H1 (cell line): Measurements from ENCODE around the gene DHX29. TPM values are rescaled to one million over a fixed set of nuclear protein-coding genes. Genes with fewer than 3 reads are reported as not detected.

ENCODE experiments used
- CTCF ChIA-PET: fragments of 300-600 bp; sonication (Branson Sonifier 250); formaldehyde crosslinking; loops from one replicate; lab custom pipeline; 2021; ENCODE audit not compliant: partially characterized antibody; lab: Charles Lee
- POLR2A ChIA-PET: fragments of 300-600 bp; sonication (Branson Sonifier 250); formaldehyde crosslinking; loops from one replicate; lab custom pipeline; 2021; ENCODE audit warnings: inconsistent platforms; ENCODE audit not compliant: partially characterized antibody; lab: Charles Lee
- DNase-seq, 2 experiments: peaks; one replicate each; pipeline versions ENCODE4 v3.0.0 to v3.0.0-alpha.2; 2010 to 2022; ENCODE audit warnings: low spot score in 2 of 2, low read depth in 1 of 2, mixed read lengths in 1 of 2
- FAIRE-seq: peaks from 2 replicates; lab custom pipeline; 2011; peaks lifted over from hg19 to GRCh38; lab: Jason Lieb, UNC
- H2AFZ ChIP-seq: 2 replicates; pipeline ENCODE4 v1.8.1; 2012; ENCODE audit warnings: low read length, inconsistent platforms
- H2AK5ac ChIP-seq: 2 replicates; pipeline ENCODE4 v1.6.1; 2013; ENCODE audit warnings: low read depth, low read length
- H2BK120ac ChIP-seq: replicated peaks from 2 replicates; pipeline ENCODE3; 2013; ENCODE audit warnings: low read depth, low read length, inconsistent platforms
- H2BK12ac ChIP-seq: 2 replicates; pipeline ENCODE4 v1.6.1; 2013; ENCODE audit warnings: low read depth, low read length
- H2BK15ac ChIP-seq: 2 replicates; pipeline ENCODE4 v1.6.1; 2013; ENCODE audit warnings: low read length
- H2BK20ac ChIP-seq: 2 replicates; pipeline ENCODE4 v1.6.1; 2013; ENCODE audit warnings: low read length
- H2BK5ac ChIP-seq: 2 replicates; pipeline ENCODE4 v1.6.1; 2013; ENCODE audit warnings: low read depth, low read length
- H3K14ac ChIP-seq: 2 replicates; pipeline ENCODE4 v1.6.1; 2013; ENCODE audit warnings: inconsistent platforms; ENCODE audit not compliant: insufficient read length
- H3K18ac ChIP-seq: 2 replicates; pipeline ENCODE4 v1.6.1; 2013; ENCODE audit warnings: low read length; ENCODE audit errors: extremely low read depth
- H3K23ac ChIP-seq: 2 replicates; pipeline ENCODE4 v1.6.1; 2013; ENCODE audit warnings: inconsistent platforms; ENCODE audit not compliant: insufficient read length
- H3K23me2 ChIP-seq: 2 replicates; pipeline ENCODE4 v1.6.1; 2013; ENCODE audit warnings: low read depth, low read length
- H3K27ac ChIP-seq: 2 replicates; pipeline ENCODE4 v1.6.1; 2011; ENCODE audit warnings: low read depth, low read length, inconsistent platforms
- H3K27me3 ChIP-seq, 4 experiments: replicated peaks in 1 of 4; 1 replicate in 1 of 4; 2 replicates in 3 of 4; pipeline versions ENCODE4 v1.6.1 to v1.8.1; 2011 to 2013; ENCODE audit warnings: low read length in 3 of 4, mild to moderate bottlenecking in 3 of 4, inconsistent platforms in 2 of 4, mixed read lengths in 2 of 4, moderate library complexity in 1 of 4; ENCODE audit not compliant: control insufficient read depth in 3 of 4, insufficient read depth in 3 of 4; ENCODE audit errors: extremely low read depth in 1 of 4
- H3K36me3 ChIP-seq, 4 experiments: 2 replicates each; pipeline versions ENCODE4 v1.6.1 to v1.8.1; 2011 to 2013; ENCODE audit warnings: mild to moderate bottlenecking in 4 of 4, low read length in 3 of 4, moderate library complexity in 2 of 4, control low read depth in 1 of 4, inconsistent platforms in 1 of 4; ENCODE audit not compliant: insufficient read depth in 4 of 4, control insufficient read depth in 2 of 4
- H3K4ac ChIP-seq: replicated peaks from 2 replicates; pipeline ENCODE3; 2013; ENCODE audit warnings: low read length, low read depth, mixed read lengths, inconsistent platforms; ENCODE audit not compliant: insufficient read length
- H3K4me1 ChIP-seq, 4 experiments: replicated peaks in 1 of 4; 1 replicate in 1 of 4; 2 replicates in 3 of 4; pipeline versions ENCODE4 v1.6.1 to v1.8.1; 2011 to 2013; ENCODE audit warnings: low read length in 3 of 4, inconsistent platforms in 2 of 4, mixed read lengths in 1 of 4; ENCODE audit not compliant: insufficient read depth in 4 of 4, control insufficient read depth in 3 of 4
- H3K4me2 ChIP-seq, 2 experiments: 2 replicates each; pipeline versions ENCODE4 v1.6.1 to v1.8.1; 2011 to 2013; ENCODE audit warnings: low read depth in 2 of 2, low read length in 2 of 2, control low read depth in 1 of 2, inconsistent platforms in 1 of 2, mild to moderate bottlenecking in 1 of 2; ENCODE audit not compliant: insufficient read depth in 1 of 2
- H3K4me3 ChIP-seq, 4 experiments: fragments of 200-600, 300-600 bp in 1 of 4; sonication (generic), shearing (Covaris generic), sonication (Bioruptor Twin) in 1 of 4; 2 replicates each; pipeline versions ENCODE4 v1.5.1 to v1.8.1; 2011 to 2016; ENCODE audit warnings: low read length in 4 of 4, low read depth in 3 of 4, control low read depth in 2 of 4, inconsistent platforms in 2 of 4, mild to moderate bottlenecking in 2 of 4, mixed read lengths in 1 of 4, moderate library complexity in 1 of 4; ENCODE audit not compliant: insufficient read depth in 2 of 4; ENCODE audit errors: extremely low read depth in 1 of 4
- H3K56ac ChIP-seq: replicated peaks from 2 replicates; pipeline ENCODE3; 2013; ENCODE audit warnings: low read depth, mild to moderate bottlenecking, mixed read lengths, low read length, inconsistent platforms; ENCODE audit not compliant: insufficient read length
- H3K79me1 ChIP-seq: 2 replicates; pipeline ENCODE4 v1.6.1; 2013; ENCODE audit warnings: low read depth, low read length, control low read depth
- H3K79me2 ChIP-seq, 2 experiments: 2 replicates each; pipeline versions ENCODE4 v1.6.1 to v1.8.1; 2012 to 2013; ENCODE audit warnings: low read length in 2 of 2, mild to moderate bottlenecking in 2 of 2, inconsistent platforms in 1 of 2; ENCODE audit not compliant: insufficient read depth in 2 of 2, control insufficient read depth in 1 of 2
- H3K9ac ChIP-seq, 4 experiments: replicated peaks in 1 of 4; 1 replicate in 1 of 4; 2 replicates in 3 of 4; pipeline versions ENCODE4 v1.6.1 to v1.8.1; 2011 to 2013; ENCODE audit warnings: low read depth in 3 of 4, low read length in 3 of 4, control low read depth in 2 of 4, mild to moderate bottlenecking in 2 of 4, moderate library complexity in 2 of 4, inconsistent platforms in 1 of 4; ENCODE audit errors: extremely low read depth in 1 of 4
- H3K9me3 ChIP-seq, 2 experiments: 2 replicates each; pipeline versions ENCODE4 v1.6.1 to v1.8.1; 2012 to 2013; ENCODE audit warnings: mild to moderate bottlenecking in 2 of 2, moderate library complexity in 2 of 2, control low read depth in 1 of 2, inconsistent platforms in 1 of 2, low read depth in 1 of 2, low read length in 1 of 2, mixed read lengths in 1 of 2; ENCODE audit not compliant: insufficient read depth in 2 of 2
- H4K20me1 ChIP-seq, 2 experiments: replicated peaks in 1 of 2; 2 replicates each; pipeline versions ENCODE3 to v1.8.1; 2011 to 2013; ENCODE audit warnings: inconsistent platforms in 2 of 2, low read length in 2 of 2, mild to moderate bottlenecking in 1 of 2; ENCODE audit not compliant: insufficient read depth in 2 of 2, control insufficient read depth in 1 of 2
- H4K5ac ChIP-seq: 2 replicates; pipeline ENCODE4 v1.6.1; 2013; ENCODE audit warnings: low read length, low read depth, mixed read lengths, inconsistent platforms; ENCODE audit not compliant: insufficient read length
- H4K8ac ChIP-seq: 2 replicates; pipeline ENCODE4 v1.8.0; 2013; ENCODE audit warnings: mild to moderate bottlenecking, moderate library complexity, low read length, inconsistent platforms; ENCODE audit not compliant: insufficient read depth; ENCODE audit errors: extremely low read depth
- H4K91ac ChIP-seq: replicated peaks from 2 replicates; pipeline ENCODE3; 2013; ENCODE audit warnings: low read length, mixed read lengths, inconsistent platforms; ENCODE audit not compliant: insufficient read length
- EZH2 ChIP-seq: fragments of 200-600 bp; sonication (generic); IDR thresholded peaks from 2 replicates; pipeline ENCODE4 v1.7.1; 2012; ENCODE audit warnings: low read depth, mild to moderate bottlenecking, moderate library complexity, low read length, inconsistent platforms; ENCODE audit not compliant: severe bottlenecking
- KDM4A ChIP-seq: IDR thresholded peaks from one replicate; pipeline ENCODE4 v1.7.1; 2012; ENCODE audit warnings: low read depth, mild to moderate bottlenecking, moderate library complexity, low read length, inconsistent platforms; ENCODE audit not compliant: severe bottlenecking
- NRF1 ChIP-seq: IDR thresholded peaks from 2 replicates; pipeline ENCODE4 v1.6.1; 2011; ENCODE audit warnings: mild to moderate bottlenecking, low read depth, low read length, improper control_type of control experiment
- RBBP5 ChIP-seq: IDR thresholded peaks from 2 replicates; pipeline ENCODE4 v1.7.1; 2012; ENCODE audit warnings: low read depth, mild to moderate bottlenecking, inconsistent platforms, low read length, moderate library complexity, borderline replicate concordance
- RNF2 ChIP-seq: fragments of 200-900, 300-1000 bp; sonication (generic); IDR thresholded peaks from 2 replicates; pipeline ENCODE4 v1.7.1; 2016; ENCODE audit warnings: borderline replicate concordance, low read depth, mild to moderate bottlenecking, antibody characterized with exemption, low read length; ENCODE audit not compliant: poor library complexity, severe bottlenecking; ENCODE audit errors: missing control alignments
- SUZ12 ChIP-seq: fragments of 200-600 bp; sonication (generic); IDR thresholded peaks from 2 replicates; pipeline ENCODE4 v1.6.1; 2012; ENCODE audit warnings: mild to moderate bottlenecking, inconsistent platforms, low read length, moderate library complexity, mixed read lengths
- WGBS, 2 experiments: shearing (Covaris generic) in 1 of 2; methylation state at CpG; one replicate each; pipeline versions ENCODE4 v1.1.6 to v1.1.7; 2013 to 2015; ENCODE audit warnings: low lambda C conversion rate in 2 of 2, mixed read lengths in 2 of 2, inconsistent platforms in 1 of 2, low coverage in 1 of 2, missing lambda C conversion rate in 1 of 2; ENCODE audit not compliant: insufficient replicate concordance in 2 of 2, insufficient coverage in 1 of 2, insufficient read length in 1 of 2; ENCODE audit errors: extremely low coverage in 1 of 2, missing lambda C conversion rate in 1 of 2; 5-methylcytosine and 5-hydroxymethylcytosine counted together
- polyA plus RNA-seq, 7 experiments: library from polyadenylated mRNA; depleted of rRNA in 3 of 7; stranded (reverse) in 5 of 7; unstranded in 2 of 7; fragments of >200 nt in 5 of 7; fragments of 200-250 nt in 2 of 7; gene quantifications; 1 replicate in 5 of 7; 2 replicates in 1 of 7; 4 replicates in 1 of 7; pipeline versions ENCODE4 v1.2.1 to v1.2.3, GENCODE V29; 2011 to 2013; ENCODE audit warnings: missing spikeins in 2 of 7, mixed read lengths in 2 of 7
- total RNA-seq: library from RNA; stranded (reverse); fragmentation: NEBNext Ultra II Directional; extraction: Animal tissue kit (Norgen Biotek cat#: 25700); gene quantifications from 2 replicates; pipeline ENCODE4 v1.2.1, GENCODE V29; 2021

Gene DHX29
- total and polyA plus RNA-seq, 2 of the 8 experiments (the other 6 are each of a cell fraction or from before 2014, with no cell fraction given) = 3.4 to 32.1 TPM

GRCh38 chr5:55234121-55234700, 73.3 kb downstream of the DHX29 start:
- Histone ChIP-seq H4K8ac (no peak overlapping the region), H2BK5ac (no peak overlapping the region), H2BK120ac (no peak overlapping the region), H2AK5ac (no peak overlapping the region), H3K56ac (no peak overlapping the region), H4K5ac (no peak overlapping the region), H2BK20ac (no peak overlapping the region), H3K4ac (no peak overlapping the region), H4K20me1 (peaks cover 5 to 18% of the 10 kb centered on the region in 2 experiments), H3K36me3 (peaks cover 0 to 5% (median 0%) of the 10 kb centered on the region in 4 experiments; a peak in 1 of 8 replicates), H3K23me2 (peaks cover 20% of the 10 kb centered on the region; the same call in 1 of the 2 replicates), H3K4me3 (peak overlapping the region; percentile 45 to 70 (median 60); a peak in 7 of 8 replicates), H3K9ac (no peak overlapping the region), H2BK15ac (no peak overlapping the region), H3K27me3 (peaks cover 47 to 75% (median 69%) of the 10 kb centered on the region in 4 experiments), H3K27ac (no peak overlapping the region), H3K23ac (no peak overlapping the region), H2AFZ (0 out of 2 replicates have a peak overlapping the region, but pooled peaks have one; percentile 68), H3K79me1 (no peaks in the 10 kb centered on the region), H3K14ac (no peak overlapping the region), H3K79me2 (no peaks in the 10 kb centered on the region), H3K9me3 (no peaks in the 10 kb centered on the region), H3K4me2 (peak overlapping the region; percentile 92 to 96), H2BK12ac (0 out of 2 replicates have a peak overlapping the region, but pooled peaks have one; percentile 42), H3K18ac (no peak overlapping the region; the same call in 1 of the 2 replicates), H4K91ac (no peak overlapping the region), H3K4me1 (peaks cover 0 to 24% (median 12%) of the 10 kb centered on the region in 4 experiments; a peak in 6 of 7 replicates)
- DNase-seq = no peak
- TF ChIP-seq RBBP5 = no peak
- TF ChIP-seq NRF1 = peak; percentile 4; the same call in 1 of the 2 replicates
- TF ChIP-seq RNF2 = peak; percentile 66
- peak; percentile 65 for TF ChIP-seq EZH2
- TF ChIP-seq SUZ12 = peak; percentile 80
- peak; percentile 10 for TF ChIP-seq KDM4A
- 4% methylated on average over 31 of the region's 31 CpGs; no CpG with 5 or more reads in 1 of the 2 experiments for WGBS, 2 experiments
- no peak for FAIRE-seq
- POLR2A ChIA-PET = interaction anchor here (1.2 to 3.7 kb wide), 5 partner anchors 11 to 318 kb away, joined by 3 to 21 read pairs (median 8); no protein-coding TSS in a partner anchor
- CTCF ChIA-PET = interaction anchor here (0.7 to 13.6 kb wide), 7 partner anchors 9 to 60 kb away, joined by 3 to 143 read pairs (median 4); partner anchors contain the start of gene CDC20B
